ENCODE measurements around the gene MRGPRE.
"Not testable (repeated sequence)": the region's sequence is repeated elsewhere in the genome, so short reads cannot be mapped to it uniquely, and the experiment has no call there.

Gene MRGPRE

GRCh38 chr11:3231851-3232744 lies at the start of gene MRGPRE:
Gene MRGPRE (minus strand): TSS chr11:3232417. CDS start chr11:3228799, 3,618 bp downstream.
- peak; percentile 59 for DNase-seq

- not testable (repeated sequence) for DNase-seq
Measured at GRCh38 chr11:3281146-3281545, 48.9 kb upstream of the MRGPRE start.

- not testable (repeated sequence) for DNase-seq
Measured at GRCh38 chr11:3280662-3281061, 48.4 kb upstream of the MRGPRE start.

- not testable (repeated sequence) for DNase-seq
Measured at GRCh38 chr11:3278922-3279321, 46.7 kb upstream of the MRGPRE start.

- DNase-seq: not testable (repeated sequence)
Measured at GRCh38 chr11:3273629-3274028, 41.4 kb upstream of the MRGPRE start.

- DNase-seq: not testable (repeated sequence)
Measured at GRCh38 chr11:3262548-3262947, 30.3 kb upstream of the MRGPRE start.

GRCh38 chr11:3261831-3262230 lies 29.6 kb upstream of the MRGPRE start:
- not testable (repeated sequence) for DNase-seq

GRCh38 chr11:3257509-3257908 lies 25.3 kb upstream of the MRGPRE start:
- not testable (repeated sequence) for DNase-seq

- DNase-seq: not testable (repeated sequence)
Measured at GRCh38 chr11:3255241-3255640, 23.0 kb upstream of the MRGPRE start.

GRCh38 chr11:3254773-3255172 lies 22.6 kb upstream of the MRGPRE start:
- not testable (repeated sequence) for DNase-seq

GRCh38 chr11:3245071-3245470 lies 12.9 kb upstream of the MRGPRE start:
- no peak for DNase-seq

- no peak for DNase-seq
Measured at GRCh38 chr11:3243880-3244279, 11.7 kb upstream of the MRGPRE start.

GRCh38 chr11:3237119-3237518 lies 4.9 kb upstream of the MRGPRE start:
- DNase-seq: no peak

GRCh38 chr11:3234846-3235245 lies 2.6 kb upstream of the MRGPRE start:
- DNase-seq: no peak

- DNase-seq: no peak
Measured at GRCh38 chr11:3232956-3233355, 739 bp upstream of the MRGPRE start.

- no peak for DNase-seq
Measured at GRCh38 chr11:3231550-3231850, 717 bp downstream of the MRGPRE start.

GRCh38 chr11:3230636-3231549 lies 1.3 kb downstream of the MRGPRE start:
- DNase-seq: no peak

- no peak for DNase-seq
Measured at GRCh38 chr11:3229673-3230630, 2.3 kb downstream of the MRGPRE start.

- DNase-seq: no peak
Measured at GRCh38 chr11:3228445-3228829, 3.8 kb downstream of the MRGPRE start.

- DNase-seq: no peak
Measured at GRCh38 chr11:3227568-3228444, 4.4 kb downstream of the MRGPRE start.

GRCh38 chr11:3226846-3227567 lies 5.2 kb downstream of the MRGPRE start:
- no peak for DNase-seq
